GM21717 (cell line): Measurements from ENCODE around the gene NSFL1C.
"Not testable (repeated sequence)": the region's sequence is repeated elsewhere in the genome, so short reads cannot be mapped to it uniquely, and the experiment has no call there.

ENCODE experiments used
- ATAC-seq: cut with Tn5 transposase; IDR thresholded peaks from one replicate; pipeline ENCODE4 v1.9.1; 2021; ENCODE audit warnings: mild to moderate bottlenecking, moderate library complexity; ENCODE audit not compliant: unreplicated experiment

Gene NSFL1C

DNA sequence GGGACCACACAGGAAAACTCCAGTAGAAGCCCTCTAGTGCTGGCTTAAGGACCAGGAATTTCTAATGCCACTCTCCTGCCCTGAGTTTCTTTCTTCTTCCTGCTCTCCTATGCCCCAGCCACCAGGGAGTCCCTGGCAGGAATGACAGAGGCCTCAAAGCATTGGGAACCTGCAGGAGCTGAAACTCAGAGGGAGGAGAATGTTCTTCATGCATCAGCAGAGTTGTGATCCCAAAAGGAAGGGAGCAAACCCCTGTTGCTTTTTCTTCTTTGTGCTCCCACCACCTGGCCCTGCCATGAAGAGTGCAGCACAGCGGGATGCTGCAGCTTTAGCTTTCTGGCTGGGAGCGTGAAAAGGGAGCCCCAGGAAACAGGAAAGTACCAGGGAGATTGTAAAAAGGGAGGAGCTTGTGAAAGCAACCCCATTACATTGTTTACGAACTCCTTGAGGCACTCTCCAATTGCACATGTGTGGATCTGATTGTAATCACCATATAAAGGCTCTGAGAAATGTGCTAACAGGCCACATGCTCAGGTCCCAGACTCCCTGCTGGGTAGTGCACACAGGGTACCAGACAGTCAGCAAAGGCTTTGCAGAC, 39.1 kb downstream of the NSFL1C start:
- no peak for ATAC-seq

DNA sequence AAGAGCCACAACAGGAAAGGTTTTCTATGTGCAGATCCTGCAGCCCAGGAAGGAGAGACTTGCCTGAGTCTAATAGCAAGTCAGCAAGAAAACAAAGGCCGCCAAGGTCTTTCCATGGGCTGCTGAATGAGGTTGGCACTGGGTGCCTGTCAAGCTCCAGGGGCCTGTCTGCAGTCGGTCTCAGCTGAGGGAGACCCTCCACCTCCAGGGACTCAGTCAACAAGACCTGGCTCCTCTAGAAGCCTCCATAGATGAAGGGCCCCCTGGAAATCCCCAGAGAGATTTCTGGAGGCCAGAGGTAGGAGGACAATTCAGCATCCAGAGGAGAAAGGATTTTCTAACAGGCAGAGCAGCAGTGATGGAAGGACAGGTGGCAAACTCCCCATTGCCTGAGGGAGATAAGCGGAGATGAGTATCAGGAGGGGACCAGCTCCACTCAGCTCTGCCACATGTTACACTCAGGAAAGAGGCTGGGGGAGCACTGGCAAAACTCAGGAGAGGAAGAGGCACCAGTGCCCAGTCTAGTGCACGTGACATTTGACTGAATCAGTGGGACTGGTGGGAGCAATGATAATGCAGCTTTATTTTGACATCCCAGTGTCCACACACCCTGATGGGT, 40.3 kb downstream of the NSFL1C start:
- no peak for ATAC-seq

- ATAC-seq, result no peak
Observed at GRCh38 chr20:1424336-1424735, 42.3 kb downstream of the NSFL1C start.

DNA sequence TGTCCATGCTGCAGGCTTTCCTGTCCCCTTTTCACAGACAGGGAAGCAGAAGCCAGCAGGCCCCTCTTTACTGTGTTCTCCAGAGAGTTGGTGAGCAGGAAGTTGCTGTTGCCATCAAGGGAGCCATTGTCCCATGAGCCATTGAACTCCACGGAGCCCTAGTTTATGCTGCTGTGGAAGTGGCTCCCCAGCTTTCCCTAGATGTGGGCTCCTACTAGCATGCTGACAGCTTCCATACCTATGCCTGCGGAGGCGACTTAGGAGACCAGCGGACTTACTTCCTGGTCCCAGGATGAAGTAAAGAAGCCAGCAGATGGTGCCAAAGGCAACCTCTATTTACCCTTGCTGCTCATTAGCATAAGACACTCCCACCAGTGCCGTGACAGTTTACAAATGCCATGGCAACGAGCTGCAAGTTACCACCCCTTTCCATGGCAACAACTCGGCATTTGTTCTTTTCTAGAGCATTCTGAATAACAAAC, 43.0 kb downstream of the NSFL1C start:
- no peak for ATAC-seq

GRCh38 chr20:1423206-1423605, 43.4 kb downstream of the NSFL1C start:
- no peak for ATAC-seq

GRCh38 chr20:1422753-1423152, 43.9 kb downstream of the NSFL1C start:
- no peak for ATAC-seq

GRCh38 chr20:1420066-1420465, 46.6 kb downstream of the NSFL1C start:
- ATAC-seq, result no peak

GRCh38 chr20:1418350-1418749, 48.3 kb downstream of the NSFL1C start:
- no peak for ATAC-seq

- ATAC-seq, result no peak
Observed at GRCh38 chr20:1417790-1418189, 48.9 kb downstream of the NSFL1C start.

DNA sequence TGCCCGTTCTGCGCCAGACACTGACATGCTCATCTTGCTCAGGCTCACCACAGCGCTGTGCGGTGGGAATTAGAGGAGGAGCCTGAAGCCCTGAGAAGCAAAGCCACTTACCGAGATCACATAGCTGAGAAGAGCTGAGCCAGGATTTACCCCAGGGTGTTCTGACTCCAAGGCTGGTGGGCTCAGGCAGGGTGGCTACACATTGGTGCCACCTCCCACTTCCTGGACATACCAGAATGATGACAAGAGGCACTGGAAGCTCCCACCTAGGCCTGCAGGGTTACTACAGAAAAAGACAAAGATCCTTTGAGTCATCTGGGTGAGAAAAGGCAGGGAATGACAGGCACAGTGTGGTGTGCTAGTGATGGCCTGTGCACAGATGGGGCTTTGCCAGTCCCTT, 49.4 kb downstream of the NSFL1C start:
- no peak for ATAC-seq

DNA sequence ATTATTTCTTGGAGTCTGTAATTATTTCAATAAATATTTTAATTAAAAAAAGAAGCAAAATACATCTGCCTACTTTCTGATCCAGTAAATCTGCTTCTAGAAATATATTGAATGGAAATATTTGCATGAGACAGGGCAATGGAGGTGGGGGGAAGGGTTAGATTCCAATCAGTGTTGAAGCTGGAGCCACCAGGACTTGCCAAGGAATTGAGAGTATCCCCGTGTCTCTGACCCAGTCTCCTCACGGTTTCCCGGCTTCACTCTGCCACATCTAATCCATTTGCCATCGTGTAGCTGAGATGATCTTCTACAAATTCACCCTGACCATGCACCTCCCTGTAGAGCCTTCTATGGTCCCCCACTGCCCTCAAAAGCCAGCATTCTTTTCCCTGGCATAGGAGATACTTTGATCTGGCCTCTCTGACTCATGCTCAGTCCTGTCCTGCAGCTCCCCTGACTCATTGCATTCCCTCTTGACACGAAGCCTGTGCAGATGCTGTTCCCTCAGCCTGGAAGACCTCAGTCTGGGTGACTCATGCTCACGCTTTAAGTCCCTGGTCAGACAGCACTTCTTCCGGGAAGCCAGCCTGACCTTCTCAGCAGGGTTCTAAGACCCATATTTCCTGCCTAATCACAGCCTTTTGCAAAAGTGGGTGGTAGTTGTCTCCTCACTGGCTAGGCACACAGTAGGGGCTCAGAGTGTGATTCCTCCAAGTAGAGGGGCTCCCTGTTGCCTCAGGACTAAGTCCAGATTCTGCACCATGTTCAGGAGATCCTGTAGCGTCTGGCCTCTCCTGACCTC, 50.8 kb downstream of the NSFL1C start:
- ATAC-seq, result no peak

DNA sequence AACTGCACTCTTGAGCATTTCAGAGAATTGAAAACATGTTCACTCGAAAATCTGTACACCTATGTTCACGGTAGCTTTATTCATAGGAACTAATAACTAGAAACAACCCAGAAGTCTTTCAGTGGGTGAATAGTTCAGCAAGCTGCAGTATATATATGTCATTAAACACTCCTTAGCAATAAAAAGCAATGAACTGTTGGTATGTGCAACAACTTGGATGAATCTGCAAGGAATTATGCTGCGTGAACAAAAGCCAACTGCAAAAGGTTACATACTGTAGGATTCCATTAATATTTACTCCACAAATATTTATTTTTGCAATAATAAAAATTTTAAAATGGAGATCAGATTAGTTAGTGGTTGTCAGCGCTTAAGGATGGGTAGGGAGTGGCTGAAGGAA, 51.7 kb downstream of the NSFL1C start:
- ATAC-seq, result no peak

- no peak for ATAC-seq
Observed at GRCh38 chr20:1405801-1406200, 60.8 kb downstream of the NSFL1C start.

DNA sequence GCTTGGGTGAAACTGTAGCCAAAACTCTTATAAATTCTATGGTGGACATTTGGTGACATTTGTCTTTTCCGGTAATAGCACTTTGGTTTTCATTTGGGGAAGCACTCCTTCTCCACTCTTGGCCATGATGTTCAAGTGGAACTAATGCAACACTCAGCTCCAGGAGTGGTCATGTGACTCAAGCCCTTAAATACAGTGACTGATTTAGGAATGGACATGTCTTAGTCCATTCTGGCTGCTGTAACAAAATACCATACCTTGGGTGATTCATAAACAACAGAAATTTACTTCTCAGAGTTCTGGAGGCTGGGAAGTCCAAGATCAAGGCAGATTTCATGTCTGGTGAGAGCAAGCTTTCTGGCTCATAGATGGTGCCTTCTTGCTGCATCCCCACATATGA, 63.0 kb downstream of the NSFL1C start:
- ATAC-seq, result no peak

GRCh38 chr20:1402149-1402548, 64.5 kb downstream of the NSFL1C start:
- ATAC-seq, result no peak

DNA sequence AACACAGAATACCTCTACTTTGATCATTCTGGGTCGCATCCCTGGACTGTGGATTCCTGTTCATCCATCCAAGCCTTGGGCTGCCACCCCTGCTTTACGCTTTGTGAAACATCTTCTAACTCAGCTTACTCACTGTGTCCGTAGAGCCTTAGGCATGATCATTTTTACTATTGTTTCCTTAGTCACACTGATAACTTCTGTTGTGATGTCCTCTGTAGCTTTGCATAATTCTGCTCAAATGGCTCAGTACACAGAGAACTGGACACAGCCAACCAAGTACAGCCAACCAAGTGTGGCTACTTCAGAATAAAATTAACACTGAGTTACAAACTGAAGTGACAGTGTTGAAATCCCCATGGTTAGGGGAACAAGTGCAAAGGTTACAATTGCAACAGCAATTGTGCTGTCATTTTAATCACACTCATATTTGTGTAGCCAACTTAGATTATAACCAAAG, 65.2 kb downstream of the NSFL1C start:
- ATAC-seq, result no peak

DNA sequence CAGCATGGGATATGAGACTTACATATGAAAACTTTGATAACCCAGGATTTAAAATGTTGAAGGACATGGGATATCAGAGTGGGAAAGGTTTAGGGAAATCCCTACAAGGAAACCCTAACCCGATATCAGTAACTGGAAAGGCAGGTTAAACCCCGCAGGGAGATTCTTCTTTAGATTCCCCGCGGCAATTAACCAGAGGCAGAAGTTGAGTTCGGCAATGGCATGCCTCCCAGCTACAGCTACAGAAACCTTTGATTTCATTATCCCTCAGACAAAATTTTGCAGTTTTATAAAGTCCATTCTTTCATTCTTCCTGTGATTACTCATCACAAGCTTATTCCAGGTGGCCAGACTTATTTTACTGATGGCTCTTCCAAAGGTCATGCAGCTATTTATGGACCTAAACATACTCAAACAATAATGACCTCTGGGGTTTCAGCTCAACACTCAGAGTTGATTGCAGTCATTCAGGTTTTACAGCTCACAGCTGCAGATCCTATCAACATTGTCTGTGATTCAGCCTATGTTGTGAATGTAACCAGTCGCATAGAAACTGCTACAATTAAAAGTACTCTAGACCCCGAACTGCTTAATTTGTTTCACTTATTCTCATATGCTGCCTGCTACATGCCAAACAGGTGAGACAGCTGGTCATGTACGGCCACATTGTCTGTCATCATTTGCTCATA, 66.8 kb downstream of the NSFL1C start:
- ATAC-seq, result not testable (repeated sequence)

DNA sequence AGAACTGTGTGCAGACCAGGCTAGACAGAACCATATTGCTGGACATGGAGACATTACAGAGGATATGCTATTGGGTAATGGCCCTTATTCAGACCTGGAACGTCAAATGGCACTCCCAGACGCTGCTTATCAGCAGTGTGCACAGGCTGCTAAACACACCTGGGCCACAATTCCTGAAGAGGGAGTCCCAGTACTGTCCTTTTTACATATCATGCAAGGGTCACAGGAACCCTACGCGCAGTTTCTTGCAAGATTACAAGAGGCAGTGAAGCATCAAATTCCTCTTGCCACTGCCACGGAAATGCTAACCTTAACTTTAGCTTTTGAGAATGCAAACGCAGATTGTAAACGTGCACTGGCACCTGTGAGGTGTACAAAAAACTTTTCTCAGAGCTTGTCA, 68.5 kb downstream of the NSFL1C start:
- not testable (repeated sequence) for ATAC-seq

DNA sequence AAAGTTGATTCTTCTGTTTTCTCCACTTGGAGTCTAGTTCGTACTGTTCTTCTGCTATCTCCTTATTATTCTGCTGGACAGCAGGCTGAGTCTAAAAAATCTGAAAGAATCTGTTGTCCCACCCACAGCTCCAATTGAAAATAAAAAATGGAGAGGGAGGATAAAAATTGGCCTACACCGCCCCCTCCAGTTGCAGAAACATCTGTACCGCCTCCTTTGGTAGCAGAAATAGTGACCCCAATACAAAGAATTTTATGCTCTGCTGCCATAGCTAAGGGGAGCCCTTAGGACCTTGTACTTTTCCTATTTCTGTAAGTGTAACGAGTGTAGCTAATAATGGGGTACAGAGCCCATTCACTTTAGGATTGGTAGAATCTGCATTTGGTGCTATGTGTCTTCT, 68.9 kb downstream of the NSFL1C start:
- ATAC-seq, result no peak

DNA sequence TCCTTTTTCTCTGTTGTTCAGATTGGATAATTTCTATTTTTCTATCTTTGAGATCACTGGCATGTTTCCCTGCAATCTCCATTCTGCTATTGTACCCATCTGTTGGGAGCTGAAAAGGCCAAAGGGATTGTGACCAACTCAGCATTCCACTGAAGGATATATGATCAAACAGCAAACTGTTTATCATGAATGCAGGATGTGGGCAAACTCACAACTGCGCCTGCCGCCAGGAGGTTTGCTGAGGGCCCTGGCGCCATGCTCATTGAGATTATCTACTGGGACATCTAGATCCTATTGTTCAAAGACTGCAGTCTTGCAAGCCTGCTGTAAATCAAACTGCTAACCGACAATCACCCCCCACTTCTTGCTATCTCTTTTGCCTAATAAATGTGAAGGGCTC, 69.9 kb downstream of the NSFL1C start:
- ATAC-seq, result no peak

DNA sequence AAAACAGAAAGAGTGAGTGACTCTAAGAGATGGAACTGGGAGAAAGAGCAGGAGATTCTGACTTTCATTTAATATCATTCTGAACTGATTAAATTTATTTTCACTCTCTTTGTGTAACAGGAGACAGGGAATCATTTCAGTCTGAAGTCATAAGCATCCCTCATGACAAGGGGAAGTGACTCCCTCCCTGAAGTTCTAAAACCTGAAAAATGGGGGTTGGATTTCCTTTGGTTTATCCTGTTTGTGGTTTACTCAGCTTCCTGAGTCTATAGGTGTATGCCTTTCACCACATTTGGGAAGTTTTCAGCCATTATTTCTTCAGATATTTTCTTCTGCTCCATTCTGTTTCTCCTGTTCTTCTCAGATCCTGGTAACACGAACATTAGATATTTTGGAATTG, 70.4 kb downstream of the NSFL1C start:
- no peak for ATAC-seq
